Endothelial cell of umbilical vein (primary cell): ENCODE results near the gene APOH. TPM values are rescaled to one million over a fixed set of nuclear protein-coding genes. Genes with fewer than 3 reads are reported as not detected.

Source experiments
- BruUV-seq: library from RNA; stranded (reverse); fragments of 400-500 nt; replicated peaks from 2 replicates; lab custom pipeline; 2021; lab: Mats Ljungman, UMichigan
- CTCF ChIA-PET: fragments of 300-600, 350-600 bp; sonication (Branson Sonifier 250); formaldehyde crosslinking; loops from one replicate; lab custom pipeline; 2021; ENCODE audit warnings: antibody characterized with exemption, inconsistent platforms; lab: Charles Lee
- POLR2A ChIA-PET: fragments of 300-600, 350-600 bp; sonication (Branson Sonifier 250); formaldehyde crosslinking; loops from one replicate; lab custom pipeline; 2021; ENCODE audit warnings: antibody characterized with exemption, inconsistent platforms; lab: Charles Lee
- DNase-seq: peaks from one replicate; pipeline ENCODE4 v3.0.0-alpha.2; 2011; ENCODE audit warnings: low read depth, low spot score
- FAIRE-seq: peaks from 2 replicates; lab custom pipeline; 2011; peaks lifted over from hg19 to GRCh38; lab: Jason Lieb, UNC
- H2AFZ ChIP-seq: 2 replicates; pipeline ENCODE4 v1.6.0; 2012; ENCODE audit warnings: low read depth, low read length, control low read depth, inconsistent platforms
- H3K27ac ChIP-seq: 2 replicates; pipeline ENCODE4 v1.5.1; 2011; ENCODE audit warnings: low read depth, mild to moderate bottlenecking, control low read depth, low read length, moderate library complexity; ENCODE audit not compliant: insufficient read depth
- H3K27me3 ChIP-seq, 2 experiments: 2 replicates each; pipeline versions ENCODE4 v1.6.0 to v1.6.1; 2011; ENCODE audit warnings: low read length in 2 of 2, mixed read lengths in 1 of 2; ENCODE audit not compliant: control insufficient read depth in 2 of 2, insufficient read depth in 2 of 2
- H3K36me3 ChIP-seq, 2 experiments: 2 replicates in 1 of 2; 3 replicates in 1 of 2; pipeline ENCODE4 v1.5.1; 2011; ENCODE audit warnings: low read length in 2 of 2, mild to moderate bottlenecking in 1 of 2, moderate library complexity in 1 of 2; ENCODE audit not compliant: control insufficient read depth in 2 of 2, insufficient read depth in 2 of 2; ENCODE audit errors: extremely low read depth in 1 of 2
- H3K4me1 ChIP-seq: 3 replicates; pipeline ENCODE4 v1.5.1; 2011; ENCODE audit warnings: mild to moderate bottlenecking, low read length; ENCODE audit not compliant: control insufficient read depth, insufficient read depth; ENCODE audit errors: extremely low read depth
- H3K4me2 ChIP-seq: 2 replicates; pipeline ENCODE4 v1.6.1; 2011; ENCODE audit warnings: low read length, control low read depth, mixed read lengths; ENCODE audit not compliant: insufficient read depth
- H3K4me3 ChIP-seq, 3 experiments: fragments of 200-600 bp in 1 of 3; sonication (generic), shearing (Covaris generic) in 1 of 3; replicated peaks in 1 of 3; 2 replicates each; pipeline ENCODE4 v1.5.1; 2011 to 2016; ENCODE audit warnings: control low read depth in 3 of 3, low read length in 3 of 3, mild to moderate bottlenecking in 2 of 3, inconsistent platforms in 1 of 3, low read depth in 1 of 3, moderate library complexity in 1 of 3; ENCODE audit not compliant: insufficient read depth in 1 of 3
- H3K79me2 ChIP-seq: 2 replicates; pipeline ENCODE4 v1.6.0; 2012; ENCODE audit warnings: low read length, inconsistent platforms; ENCODE audit not compliant: control insufficient read depth, insufficient read depth
- H3K9ac ChIP-seq: replicated peaks from 2 replicates; pipeline ENCODE3; 2011; ENCODE audit warnings: low read length, control low read depth; ENCODE audit not compliant: insufficient read depth; ENCODE audit errors: extremely low read depth
- H3K9me1 ChIP-seq: replicated peaks from 3 replicates; pipeline ENCODE4 v1.6.0; 2011; ENCODE audit warnings: mild to moderate bottlenecking, low read length; ENCODE audit not compliant: control insufficient read depth, insufficient read depth; ENCODE audit errors: extremely low read depth
- H3K9me3 ChIP-seq: replicated peaks from 2 replicates; pipeline ENCODE4 v1.5.1; 2012; ENCODE audit warnings: low read length, inconsistent platforms; ENCODE audit not compliant: control insufficient read depth, insufficient read depth
- H4K20me1 ChIP-seq: replicated peaks from 2 replicates; pipeline ENCODE3; 2011; ENCODE audit warnings: mild to moderate bottlenecking, low read length; ENCODE audit not compliant: control insufficient read depth, insufficient read depth; ENCODE audit errors: extremely low read depth
- EZH2 ChIP-seq: IDR thresholded peaks from 2 replicates; pipeline ENCODE4 v1.6.1; 2012; ENCODE audit warnings: borderline replicate concordance, low read depth, mild to moderate bottlenecking, moderate library complexity, low read length, inconsistent platforms; ENCODE audit not compliant: severe bottlenecking
- FOS ChIP-seq: IDR thresholded peaks from 2 replicates; pipeline ENCODE4 v1.6.1; 2011; ENCODE audit warnings: mild to moderate bottlenecking, low read length, moderate library complexity, borderline replicate concordance; ENCODE audit not compliant: insufficient read depth
- GATA2 ChIP-seq: IDR thresholded peaks from 2 replicates; pipeline ENCODE4 v1.7.0; 2011; ENCODE audit warnings: low read depth, mild to moderate bottlenecking, moderate library complexity, mixed read lengths, low read length; ENCODE audit not compliant: insufficient read length, insufficient read depth
- JUN ChIP-seq: IDR thresholded peaks from 2 replicates; pipeline ENCODE4 v1.6.1; 2011; ENCODE audit warnings: borderline replicate concordance, low read depth; ENCODE audit not compliant: insufficient read length, insufficient read depth
- MYC ChIP-seq: IDR thresholded peaks from one replicate; pipeline ENCODE4 v1.6.1; 2011; ENCODE audit warnings: mild to moderate bottlenecking, low read depth, low read length
- POLR2A ChIP-seq: IDR thresholded peaks from 2 replicates; pipeline ENCODE4 v1.6.1; 2012; ENCODE audit warnings: low read depth, mild to moderate bottlenecking, control low read depth, low read length
- dilution Hi-C: fragments of 300-500 bp; cut with MboI; formaldehyde crosslinking; loops from one replicate; pipeline ENCODE4 v1.15.0; 2019; ENCODE audit warnings: low sequenced_read_pairs; ENCODE audit not compliant: extremely low pct_ligation_motif_present
- intact Hi-C: fragments of 100-400 bp; cut with micrococcal nuclease; formaldehyde crosslinking; loops from one replicate; pipeline ENCODE4 v1.10.0; 2022
- polyA plus RNA-seq, 4 experiments: library from polyadenylated mRNA; depleted of rRNA in 3 of 4; stranded (reverse) in 3 of 4; unstranded in 1 of 4; fragments of >200 nt; gene quantifications; 2 replicates each; pipeline versions ENCODE4 v1.2.1 to v1.2.3, GENCODE V29; 2011 to 2012; ENCODE audit warnings: missing spikeins in 1 of 4
- total RNA-seq: library from RNA; stranded (reverse); gene quantifications from 2 replicates; pipeline ENCODE4 v1.2.3, GENCODE V29; 2021
- TF ChIP-seq, protein P1 (sequence below), 2 donors: IDR thresholded peaks; 1 replicate in 1 of 2; 2 replicates in 1 of 2; pipeline ENCODE4 v1.5.1; 2011; ENCODE audit warnings: low read length in 2 of 2, mild to moderate bottlenecking in 2 of 2, moderate library complexity in 2 of 2, control low read depth in 1 of 2, inconsistent platforms in 1 of 2, low read depth in 1 of 2; ENCODE audit not compliant: insufficient read depth in 1 of 2; ENCODE audit errors: extremely low read depth in 1 of 2
- TF ChIP-seq, protein P2 (sequence below): IDR thresholded peaks from 2 replicates; pipeline ENCODE4 v1.6.1; 2011; ENCODE audit not compliant: insufficient read depth, insufficient read length

Gene APOH
- total and polyA plus RNA-seq, 2 donors (not counting 3 experiments of a cell fraction or from before 2014, with no cell fraction given) = not detected

DNA sequence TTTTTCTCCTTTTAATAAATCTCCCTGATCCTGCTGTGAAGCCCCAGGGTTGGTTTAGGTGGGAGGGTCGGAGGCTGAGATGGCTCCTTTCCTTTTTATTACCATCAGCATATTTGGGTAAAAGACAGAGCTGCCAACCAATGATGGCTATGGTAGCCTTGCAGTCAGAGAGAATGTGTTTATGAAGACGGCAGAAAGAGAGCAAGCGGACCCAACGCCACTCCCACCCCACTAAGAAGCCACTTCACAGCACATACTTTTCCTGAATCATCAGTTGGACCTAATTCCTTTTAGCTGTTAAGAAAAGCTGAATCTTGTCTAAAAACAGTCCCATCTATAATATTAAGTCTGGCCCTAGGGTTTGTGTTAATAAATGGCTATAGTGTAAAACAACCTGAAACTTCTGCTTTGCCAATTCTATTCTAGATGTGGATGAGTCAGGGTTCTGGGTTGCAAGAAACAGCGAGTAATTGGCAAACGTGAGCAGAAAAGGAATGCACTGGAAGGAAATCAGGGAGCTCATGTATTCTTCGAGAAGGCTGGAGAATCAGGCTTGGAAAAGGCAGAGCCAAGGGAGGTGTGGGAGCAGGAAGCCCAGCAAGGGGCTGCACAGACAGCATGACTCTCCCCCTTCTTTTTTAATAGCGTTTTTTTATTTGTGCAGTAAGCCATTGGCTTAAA is 39.2 kb upstream of the APOH start:
- Histone ChIP-seq H3K9me1 (no peaks in the 10 kb centered on the region), H3K4me1 (peaks cover 10% of the 10 kb centered on the region), H3K79me2 (no peaks in the 10 kb centered on the region), H3K36me3 (no peaks in the 10 kb centered on the region), H3K9me3 (no peaks in the 10 kb centered on the region), H3K4me2 (no peak overlapping the region), H3K27me3 (no peaks in the 10 kb centered on the region), H2AFZ (no peak overlapping the region), H4K20me1 (no peaks in the 10 kb centered on the region), H3K27ac (no peak overlapping the region), H3K9ac (no peak overlapping the region), H3K4me3 (no peak overlapping the region)
- ChIA-PET POLR2A (no interaction called here), CTCF (interaction anchor here (0.7 to 2.1 kb wide), 4 partner anchors 13 to 406 kb away, joined by 4 to 8 read pairs (median 4); no protein-coding TSS in a partner anchor)
- TF ChIP-seq JUN = no peak
- no peak for TF ChIP-seq GATA2
- peak; percentile 20 for TF ChIP-seq FOS
- TF ChIP-seq POLR2A = no peak
- TF ChIP-seq MYC = no peak
- FAIRE-seq = no peak
- BruUV-seq = no TSS peak
- intact Hi-C loops = no loop called here
- DNase-seq = peak; percentile 12
- dilution Hi-C loops = no loop called here

DNA sequence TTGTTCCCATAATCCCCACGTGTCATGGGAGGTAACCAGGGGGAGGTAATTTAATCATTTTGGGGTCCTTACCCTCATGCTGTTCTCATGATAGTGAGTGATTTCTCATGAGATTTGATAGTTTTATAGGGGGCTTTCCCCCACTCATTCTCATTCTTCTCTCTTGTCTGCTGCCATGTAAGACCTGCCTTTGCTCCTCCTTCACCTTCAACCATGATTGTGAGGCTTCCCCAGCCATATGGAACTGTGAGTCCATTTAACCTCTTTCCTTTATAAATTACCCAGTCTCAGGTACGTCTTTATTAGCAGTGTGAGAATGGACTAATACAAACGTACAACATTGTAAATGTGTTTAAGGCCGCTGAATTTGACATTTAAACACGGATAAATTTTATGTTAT is 35.5 kb upstream of the APOH start:
- CTCF ChIA-PET = interaction anchor here (0.8 kb wide), 1 partner anchor 23 kb away, joined by 3 read pairs; no protein-coding TSS in a partner anchor
- intact Hi-C loops = no loop called here
- no peak for FAIRE-seq

More for the DNA sequence above, 35.5 kb upstream of the APOH start:
- no peaks in the 10 kb centered on the region for H3K79me2 ChIP-seq
- POLR2A ChIA-PET = no interaction called here
- no TSS peak for BruUV-seq
- H3K9ac ChIP-seq = no peak overlapping the region
- H3K36me3 ChIP-seq = no peaks in the 10 kb centered on the region
- TF ChIP-seq, protein P1, sequence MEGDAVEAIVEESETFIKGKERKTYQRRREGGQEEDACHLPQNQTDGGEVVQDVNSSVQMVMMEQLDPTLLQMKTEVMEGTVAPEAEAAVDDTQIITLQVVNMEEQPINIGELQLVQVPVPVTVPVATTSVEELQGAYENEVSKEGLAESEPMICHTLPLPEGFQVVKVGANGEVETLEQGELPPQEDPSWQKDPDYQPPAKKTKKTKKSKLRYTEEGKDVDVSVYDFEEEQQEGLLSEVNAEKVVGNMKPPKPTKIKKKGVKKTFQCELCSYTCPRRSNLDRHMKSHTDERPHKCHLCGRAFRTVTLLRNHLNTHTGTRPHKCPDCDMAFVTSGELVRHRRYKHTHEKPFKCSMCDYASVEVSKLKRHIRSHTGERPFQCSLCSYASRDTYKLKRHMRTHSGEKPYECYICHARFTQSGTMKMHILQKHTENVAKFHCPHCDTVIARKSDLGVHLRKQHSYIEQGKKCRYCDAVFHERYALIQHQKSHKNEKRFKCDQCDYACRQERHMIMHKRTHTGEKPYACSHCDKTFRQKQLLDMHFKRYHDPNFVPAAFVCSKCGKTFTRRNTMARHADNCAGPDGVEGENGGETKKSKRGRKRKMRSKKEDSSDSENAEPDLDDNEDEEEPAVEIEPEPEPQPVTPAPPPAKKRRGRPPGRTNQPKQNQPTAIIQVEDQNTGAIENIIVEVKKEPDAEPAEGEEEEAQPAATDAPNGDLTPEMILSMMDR (IDR thresholded peaks at IDR 0.05; ENCODE audit: extremely low read depth in 1 of 2, insufficient read depth in 1 of 2, low read depth in 1 of 2, low read length in 2 of 2) = no peak
- TF ChIP-seq FOS = no peak
- TF ChIP-seq EZH2 = no peak
- no peak for TF ChIP-seq GATA2
- no peak for TF ChIP-seq MYC
- TF ChIP-seq, protein P2, sequence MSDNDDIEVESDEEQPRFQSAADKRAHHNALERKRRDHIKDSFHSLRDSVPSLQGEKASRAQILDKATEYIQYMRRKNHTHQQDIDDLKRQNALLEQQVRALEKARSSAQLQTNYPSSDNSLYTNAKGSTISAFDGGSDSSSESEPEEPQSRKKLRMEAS = no peak
- no peak for TF ChIP-seq POLR2A
- no peak for TF ChIP-seq JUN
- H3K4me2 ChIP-seq = no peak overlapping the region
- H3K9me1 ChIP-seq = no peaks in the 10 kb centered on the region
- H3K4me1 ChIP-seq = no peaks in the 10 kb centered on the region
- no peaks in the 10 kb centered on the region for H3K27me3 ChIP-seq
- H3K27ac ChIP-seq = no peak overlapping the region
- dilution Hi-C loops = no loop called here
- no peak overlapping the region for H3K4me3 ChIP-seq
- no peaks in the 10 kb centered on the region for H3K9me3 ChIP-seq
- H2AFZ ChIP-seq = no peak overlapping the region
- no peak for DNase-seq
- H4K20me1 ChIP-seq = no peaks in the 10 kb centered on the region
